Trophoblast cell (in vitro differentiated cells and primary cell): ENCODE data around the gene PTPRT.

Experiments
- DNase-seq, 2 donors: peaks; one replicate each; pipeline ENCODE4 v3.0.0-alpha.2; 2016
- H2AFZ ChIP-seq: 2 replicates; pipeline ENCODE4 v1.6.1; 2013; ENCODE audit warnings: low read length, moderate library complexity, mild to moderate bottlenecking; ENCODE audit not compliant: insufficient read depth, poor library complexity
- H2AK5ac ChIP-seq: 2 replicates; pipeline ENCODE4 v1.6.1; 2013; ENCODE audit warnings: mild to moderate bottlenecking, low read length
- H2BK120ac ChIP-seq: 2 replicates; pipeline ENCODE4 v1.6.1; 2013; ENCODE audit warnings: low read length, mild to moderate bottlenecking, moderate library complexity; ENCODE audit not compliant: insufficient read depth, poor library complexity
- H2BK12ac ChIP-seq: 2 replicates; pipeline ENCODE4 v1.6.1; 2013; ENCODE audit warnings: mild to moderate bottlenecking, low read length, moderate library complexity
- H2BK5ac ChIP-seq: 2 replicates; pipeline ENCODE4 v1.6.1; 2013; ENCODE audit warnings: low read length, low read depth, moderate library complexity, mild to moderate bottlenecking; ENCODE audit not compliant: poor library complexity
- H3K14ac ChIP-seq: 2 replicates; pipeline ENCODE4 v1.6.1; 2013; ENCODE audit warnings: mild to moderate bottlenecking, low read length
- H3K18ac ChIP-seq: 2 replicates; pipeline ENCODE4 v1.6.1; 2013; ENCODE audit warnings: mild to moderate bottlenecking, low read length
- H3K23ac ChIP-seq: 2 replicates; pipeline ENCODE4 v1.6.1; 2013; ENCODE audit warnings: low read length
- H3K27ac ChIP-seq: 2 replicates; pipeline ENCODE4 v1.5.1; 2013; ENCODE audit warnings: low read depth, mild to moderate bottlenecking, inconsistent platforms, low read length, moderate library complexity
- H3K27me3 ChIP-seq: 2 replicates; pipeline ENCODE4 v1.6.1; 2013; ENCODE audit warnings: inconsistent platforms, mild to moderate bottlenecking, low read length, moderate library complexity; ENCODE audit not compliant: insufficient read depth
- H3K36me3 ChIP-seq, 2 experiments: 1 replicate in 1 of 2; 2 replicates in 1 of 2; pipeline ENCODE4 v1.6.1; 2013; ENCODE audit warnings: low read length in 2 of 2, mild to moderate bottlenecking in 2 of 2, moderate library complexity in 1 of 2; ENCODE audit not compliant: insufficient read depth in 2 of 2, control insufficient read depth in 1 of 2
- H3K4ac ChIP-seq: 2 replicates; pipeline ENCODE4 v1.6.1; 2013; ENCODE audit warnings: low read depth, mild to moderate bottlenecking, low read length, moderate library complexity
- H3K4me1 ChIP-seq, 2 experiments: 1 replicate in 1 of 2; 2 replicates in 1 of 2; pipeline ENCODE4 v1.6.1; 2013; ENCODE audit warnings: low read length in 2 of 2, mild to moderate bottlenecking in 2 of 2, moderate library complexity in 1 of 2; ENCODE audit not compliant: insufficient read depth in 2 of 2, control insufficient read depth in 1 of 2
- H3K4me2 ChIP-seq: 2 replicates; pipeline ENCODE4 v1.6.1; 2013; ENCODE audit warnings: inconsistent platforms, mild to moderate bottlenecking, low read length, moderate library complexity
- H3K4me3 ChIP-seq: 2 replicates; pipeline ENCODE4 v1.5.1; 2013; ENCODE audit warnings: mild to moderate bottlenecking, low read depth, low read length, inconsistent platforms
- H3K79me1 ChIP-seq: one replicate; pipeline ENCODE4 v1.6.1; 2013; ENCODE audit warnings: low read length
- H3K79me2 ChIP-seq: 2 replicates; pipeline ENCODE4 v1.6.1; 2013; ENCODE audit warnings: low read length, mild to moderate bottlenecking; ENCODE audit not compliant: control insufficient read depth, insufficient read depth, poor library complexity
- H3K9ac ChIP-seq: 2 replicates; pipeline ENCODE4 v1.6.1; 2013; ENCODE audit warnings: mild to moderate bottlenecking, low read length
- H3K9me3 ChIP-seq: 2 replicates; pipeline ENCODE4 v1.6.1; 2013; ENCODE audit warnings: low read depth, mild to moderate bottlenecking, control low read depth, inconsistent platforms, low read length; ENCODE audit not compliant: insufficient read depth
- H4K12ac ChIP-seq: 2 replicates; pipeline ENCODE4 v1.6.1; 2013; ENCODE audit warnings: low read depth, mild to moderate bottlenecking, low read length, moderate library complexity
- H4K8ac ChIP-seq: 2 replicates; pipeline ENCODE4 v1.6.1; 2013; ENCODE audit warnings: low read depth, mild to moderate bottlenecking, low read length, moderate library complexity
- H4K91ac ChIP-seq: one replicate; pipeline ENCODE4 v1.6.1; 2013; ENCODE audit warnings: low read depth, mild to moderate bottlenecking, low read length, moderate library complexity
- WGBS: extraction: QIAGEN DNeasy Blood & Tissue Kit; methylation state at CpG from one replicate; pipeline ENCODE4 v1.1.7; 2013; ENCODE audit warnings: missing lambda C conversion rate; ENCODE audit not compliant: insufficient read length, insufficient coverage; ENCODE audit errors: extremely low coverage; 5-methylcytosine and 5-hydroxymethylcytosine counted together

The PTPRT gene

GRCh38 chr20:42158272-42158671 lies 1031.4 kb downstream of the PTPRT start:
- H3K4me2 ChIP-seq = no peak overlapping the region
- H3K4ac ChIP-seq = no peak overlapping the region
- no peak overlapping the region for H3K23ac ChIP-seq
- H3K36me3 ChIP-seq = no peaks in the 10 kb centered on the region
- H3K14ac ChIP-seq = no peak overlapping the region
- no peaks in the 10 kb centered on the region for H3K79me1 ChIP-seq
- no peak overlapping the region for H3K9ac ChIP-seq
- H4K8ac ChIP-seq = no peak overlapping the region
- no CpG with 5 or more reads among the region's 1 CpG for WGBS
- H3K9me3 ChIP-seq = peaks cover 3% of the 10 kb centered on the region
- no peak overlapping the region for H3K4me3 ChIP-seq
- no peak for DNase-seq
- H2BK120ac ChIP-seq = no peak overlapping the region
- no peaks in the 10 kb centered on the region for H3K4me1 ChIP-seq
- H2BK5ac ChIP-seq = no peak overlapping the region
- no peaks in the 10 kb centered on the region for H3K79me2 ChIP-seq
- H3K18ac ChIP-seq = no peak overlapping the region
- H2AK5ac ChIP-seq = no peak overlapping the region
- no peak overlapping the region for H2BK12ac ChIP-seq
- H4K12ac ChIP-seq = no peak overlapping the region
- no peak overlapping the region for H2AFZ ChIP-seq
- H3K27me3 ChIP-seq = no peaks in the 10 kb centered on the region
- no peak overlapping the region for H3K27ac ChIP-seq
- H4K91ac ChIP-seq = no peak overlapping the region

- Histone ChIP-seq H2BK12ac (no peak overlapping the region), H3K36me3 (no peaks in the 10 kb centered on the region), H2AFZ (no peak overlapping the region), H3K27me3 (no peaks in the 10 kb centered on the region), H3K14ac (no peak overlapping the region), H2BK5ac (no peak overlapping the region), H3K4ac (no peak overlapping the region), H3K79me2 (no peaks in the 10 kb centered on the region), H3K4me3 (no peak overlapping the region), H4K91ac (no peak overlapping the region), H4K12ac (no peak overlapping the region), H3K9ac (no peak overlapping the region), H3K23ac (no peak overlapping the region), H2BK120ac (no peak overlapping the region), H2AK5ac (no peak overlapping the region), H3K9me3 (peaks cover 3% of the 10 kb centered on the region), H3K18ac (no peak overlapping the region), H3K79me1 (no peaks in the 10 kb centered on the region), H3K27ac (no peak overlapping the region), H3K4me2 (no peak overlapping the region), H4K8ac (no peak overlapping the region), H3K4me1 (no peaks in the 10 kb centered on the region)
- DNase-seq = no peak
- no CpG with 5 or more reads among the region's 4 CpGs for whole genome bisulfite sequencing
These were observed 1034.1 kb downstream of the PTPRT start for GRCh38 chr20:42155586-42155985.

- Histone ChIP-seq H3K18ac (no peak overlapping the region), H4K12ac (no peak overlapping the region), H3K79me1 (no peaks in the 10 kb centered on the region), H4K8ac (no peak overlapping the region), H2AK5ac (no peak overlapping the region), H3K4ac (no peak overlapping the region), H2BK12ac (no peak overlapping the region), H4K91ac (no peak overlapping the region), H3K27ac (no peak overlapping the region), H3K4me3 (no peak overlapping the region), H3K9ac (no peak overlapping the region), H3K14ac (no peak overlapping the region), H3K27me3 (no peaks in the 10 kb centered on the region), H3K79me2 (no peaks in the 10 kb centered on the region), H2AFZ (no peak overlapping the region), H3K36me3 (no peaks in the 10 kb centered on the region), H2BK5ac (no peak overlapping the region), H2BK120ac (no peak overlapping the region), H3K4me2 (no peak overlapping the region), H3K4me1 (no peaks in the 10 kb centered on the region), H3K9me3 (peaks cover 3% of the 10 kb centered on the region), H3K23ac (no peak overlapping the region)
- no CpG with 5 or more reads among the region's 6 CpGs for WGBS
- no peak for DNase-seq
These were observed 1037.1 kb downstream of the PTPRT start for GRCh38 chr20:42152575-42152974.

DNA sequence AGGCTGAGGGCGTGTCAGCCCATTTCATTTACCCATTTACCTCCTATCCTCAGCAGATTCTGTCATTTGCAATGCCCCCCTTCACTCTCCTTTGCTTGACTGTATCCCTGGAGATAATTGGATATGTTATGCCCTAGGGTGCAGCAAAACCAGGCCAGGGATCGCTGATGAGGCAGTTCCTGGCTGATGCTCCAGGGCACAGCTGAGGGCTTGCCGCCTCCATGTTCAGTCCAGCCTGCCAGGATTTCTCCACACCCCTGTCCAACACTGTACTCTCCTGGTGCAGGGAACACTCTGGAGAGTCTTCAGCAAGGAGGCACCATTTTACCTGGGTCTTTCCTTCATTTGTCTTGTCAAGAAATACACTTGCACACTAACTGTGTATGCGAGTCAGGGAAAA lies 1039.5 kb downstream of the PTPRT start:
- Histone ChIP-seq H3K4ac (no peak overlapping the region), H2BK12ac (no peak overlapping the region), H3K14ac (no peak overlapping the region), H3K4me1 (no peaks in the 10 kb centered on the region), H4K12ac (no peak overlapping the region), H3K4me3 (no peak overlapping the region), H3K9ac (no peak overlapping the region), H2BK5ac (no peak overlapping the region), H3K79me2 (no peaks in the 10 kb centered on the region), H3K27ac (no peak overlapping the region), H3K27me3 (no peaks in the 10 kb centered on the region), H2AK5ac (no peak overlapping the region), H2AFZ (no peak overlapping the region), H3K18ac (no peak overlapping the region), H3K36me3 (no peaks in the 10 kb centered on the region), H3K23ac (no peak overlapping the region), H4K91ac (no peak overlapping the region), H4K8ac (no peak overlapping the region), H3K79me1 (no peaks in the 10 kb centered on the region), H3K9me3 (peaks cover 3% of the 10 kb centered on the region), H3K4me2 (no peak overlapping the region), H2BK120ac (no peak overlapping the region)
- WGBS = no CpG with 5 or more reads among the region's 4 CpGs
- no peak for DNase-seq
